RWPE1 (cell line): Measurements from ENCODE around the gene GOLGA6L9.
"Not testable (repeated sequence)": the region's sequence is repeated elsewhere in the genome, so short reads cannot be mapped to it uniquely, and the experiment has no call there.

Experiments used
- CTCF ChIA-PET: fragments of 350-600 bp; sonication (Branson Sonifier 250); formaldehyde crosslinking; extraction: SDS; loops from one replicate; lab custom pipeline; 2021; lab: Yijun Ruan, JAX
- POLR2A ChIA-PET: fragments of 400-600 bp; formaldehyde crosslinking; extraction: SDS; loops from one replicate; lab custom pipeline; 2020; ENCODE audit warnings: antibody characterized with exemption; ENCODE audit not compliant: low non-redundant PET; lab: Yijun Ruan, JAX
- DNase-seq: peaks from one replicate; pipeline ENCODE4 v3.0.0; 2012; ENCODE audit warnings: low spot score
- H3K27ac ChIP-seq: fragments of 450-650 bp; 2 replicates; pipeline ENCODE4 v1.5.1; 2017
- CTCF ChIP-seq: fragments of 450-650 bp; conservative IDR thresholded peaks from 2 replicates; pipeline ENCODE4 v1.5.1; 2017; ENCODE audit warnings: low read depth, mild to moderate bottlenecking

Gene GOLGA6L9, protein sequence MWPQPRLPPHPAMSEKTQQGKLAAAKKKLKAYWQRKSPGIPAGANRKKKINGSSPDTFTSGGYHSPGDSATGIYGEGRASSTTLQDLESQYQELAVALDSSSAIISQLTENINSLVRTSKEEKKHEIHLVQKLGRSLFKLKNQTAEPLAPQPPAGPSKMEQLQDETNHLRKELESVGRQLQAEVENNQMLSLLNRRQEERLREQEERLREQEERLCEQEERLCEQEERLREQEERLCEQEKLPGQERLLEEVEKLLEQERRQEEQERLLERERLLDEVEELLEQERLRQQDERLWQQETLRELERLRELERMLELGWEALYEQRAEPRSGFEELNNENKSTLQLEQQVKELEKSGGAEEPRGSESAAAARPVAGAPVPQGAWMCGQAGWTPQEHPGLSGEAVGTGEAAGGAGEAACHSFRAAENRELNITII

DNA sequence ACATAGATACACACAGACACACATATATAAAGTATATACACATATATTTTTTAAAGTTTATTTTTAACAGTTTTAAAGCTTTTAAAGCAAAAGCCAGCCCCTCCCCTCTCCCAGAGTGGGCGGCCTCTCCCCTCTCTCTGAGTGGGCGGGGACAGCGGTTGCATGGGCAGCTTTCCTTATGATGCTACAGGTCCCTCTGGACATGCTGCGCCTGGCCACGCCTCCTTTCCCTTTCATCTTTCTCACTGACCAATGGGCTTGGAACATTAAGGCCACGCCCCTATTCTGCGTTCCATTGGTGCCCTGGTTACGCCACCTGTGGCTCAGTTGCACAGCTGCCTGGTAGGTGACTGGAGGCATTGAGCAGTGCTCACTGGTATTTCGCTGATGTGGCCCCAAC is at the start of gene GOLGA6L9:
Gene GOLGA6L9 (plus strand): TSS at position 124 of the 400 bp plus-strand sequence. CDS start 264 bp downstream, at position 388.
- CTCF ChIA-PET, DNase-seq, POLR2A ChIA-PET, H3K27ac ChIP-seq: not testable (repeated sequence)

DNA sequence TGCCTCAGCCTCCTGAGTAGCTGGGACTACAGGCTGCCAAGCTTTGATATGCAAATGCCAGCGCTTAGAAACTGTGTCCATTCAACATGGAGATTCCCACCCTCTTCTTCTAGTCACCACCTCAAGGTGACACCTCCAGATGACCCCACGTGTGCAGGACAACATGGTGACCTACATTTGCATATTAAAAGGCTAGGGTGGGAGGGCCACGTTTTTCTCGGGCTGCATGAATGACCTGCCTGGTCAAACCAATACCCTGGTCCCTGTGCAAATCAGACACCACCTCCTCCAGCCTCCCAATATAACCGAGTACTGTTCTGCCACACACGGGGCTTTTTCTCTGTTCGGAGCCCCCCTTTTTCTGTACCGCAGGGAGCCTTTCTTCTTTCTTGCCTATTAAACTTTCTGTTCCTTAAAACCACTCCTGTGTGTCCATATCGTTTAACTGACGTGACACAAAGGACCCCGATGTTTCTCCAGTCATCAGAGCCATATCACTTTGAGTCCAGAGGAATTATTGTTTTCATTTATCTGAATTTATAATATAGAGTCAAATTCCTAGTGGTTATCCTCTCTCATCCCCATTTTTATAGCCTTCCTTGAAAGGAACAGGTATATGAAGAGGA is 48.2 kb upstream of the GOLGA6L9 start:
- POLR2A ChIA-PET, DNase-seq, H3K27ac ChIP-seq, CTCF ChIA-PET: not testable (repeated sequence)

- POLR2A ChIA-PET, H3K27ac ChIP-seq: not testable (repeated sequence)
Observed at GRCh38 chr15:82387209-82387608, 42.4 kb upstream of the GOLGA6L9 start.

GRCh38 chr15:82390152-82390551 is 39.5 kb upstream of the GOLGA6L9 start:
- POLR2A ChIA-PET, CTCF ChIA-PET, H3K27ac ChIP-seq, DNase-seq: not testable (repeated sequence)

More at GRCh38 chr15:82387209-82387608, 42.4 kb upstream of the GOLGA6L9 start:
- CTCF ChIA-PET, DNase-seq: not testable (repeated sequence)

DNA sequence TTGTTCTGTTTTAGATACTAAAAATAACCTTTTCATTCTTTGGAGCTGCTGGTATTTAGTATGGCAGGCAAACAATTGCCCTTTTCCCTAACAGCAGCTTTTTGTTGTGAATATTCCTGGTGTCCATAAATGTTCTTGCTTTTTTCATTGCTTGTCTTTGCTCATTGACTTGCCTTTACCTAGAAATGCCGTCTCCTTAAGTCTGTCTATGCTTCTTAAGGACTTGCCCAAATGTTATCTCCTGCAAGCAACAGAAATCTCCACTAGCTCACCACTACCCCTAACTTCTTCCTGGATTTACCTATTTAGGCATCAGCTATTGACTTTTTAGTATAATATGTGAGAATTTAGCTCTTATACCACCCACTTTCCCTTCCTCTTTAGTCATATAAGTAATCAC is 37.5 kb upstream of the GOLGA6L9 start:
- CTCF ChIA-PET = interaction anchor here (0.6 kb wide), 1 partner anchor 355 kb away, joined by 5 read pairs; no protein-coding TSS in a partner anchor
- DNase-seq, H3K27ac ChIP-seq, POLR2A ChIA-PET: not testable (repeated sequence)

- H3K27ac ChIP-seq = no peak overlapping the region
- DNase-seq = no peak
- ChIA-PET POLR2A (no interaction called here), CTCF (no interaction called here)
- no peak for TF ChIP-seq CTCF
Observed at GRCh38 chr15:82393671-82394070, 35.9 kb upstream of the GOLGA6L9 start.

GRCh38 chr15:82395788-82396187 is 33.8 kb upstream of the GOLGA6L9 start:
- H3K27ac ChIP-seq, CTCF ChIA-PET, POLR2A ChIA-PET: not testable (repeated sequence)

DNA sequence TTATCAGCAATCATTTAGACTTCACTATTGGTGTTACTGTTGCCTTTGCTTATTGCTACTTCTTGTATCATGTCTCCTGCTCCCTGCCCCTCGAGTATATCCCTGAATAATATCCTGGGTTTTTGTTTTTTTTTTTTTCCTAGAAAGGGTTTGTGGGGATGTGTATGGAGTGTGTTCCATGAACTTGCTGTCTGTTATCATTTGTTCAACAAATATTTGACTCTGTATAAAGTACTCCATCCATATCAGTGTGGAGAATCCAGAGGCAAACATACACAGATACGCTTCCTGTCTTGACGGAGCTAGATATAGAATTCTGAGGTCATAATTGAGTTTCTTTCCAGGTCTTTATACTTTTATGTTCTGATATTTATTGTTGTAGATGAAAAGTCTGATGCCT is 31.8 kb upstream of the GOLGA6L9 start:
- DNase-seq = no peak
- ChIA-PET CTCF (no interaction called here), POLR2A (no interaction called here)
- no peak overlapping the region for H3K27ac ChIP-seq
- no peak for TF ChIP-seq CTCF

More at GRCh38 chr15:82395788-82396187, 33.8 kb upstream of the GOLGA6L9 start:
- DNase-seq = not testable (repeated sequence)

DNA sequence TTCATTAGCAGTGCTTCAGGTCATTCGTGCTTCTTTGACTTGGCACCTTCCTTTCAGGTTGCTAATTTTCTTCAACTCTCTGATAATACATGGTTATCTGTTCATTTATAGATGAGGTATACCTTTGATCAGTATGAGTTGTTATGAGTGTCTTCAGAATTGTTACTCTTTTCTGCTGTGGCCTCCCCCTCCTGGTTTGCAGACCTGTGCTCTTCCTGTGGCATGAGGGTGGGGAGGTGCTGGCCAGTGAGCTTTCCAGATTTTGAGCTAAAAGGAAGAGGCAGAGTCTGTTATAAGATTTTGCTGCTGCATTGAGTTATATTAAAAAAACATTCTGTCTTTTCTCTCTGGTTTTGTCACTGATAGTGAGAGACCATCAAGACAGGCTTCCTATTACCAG is 30.8 kb upstream of the GOLGA6L9 start:
- ChIA-PET CTCF (no interaction called here), POLR2A (no interaction called here)
- no peak for TF ChIP-seq CTCF
- H3K27ac ChIP-seq = no peak overlapping the region
- DNase-seq = no peak

DNA sequence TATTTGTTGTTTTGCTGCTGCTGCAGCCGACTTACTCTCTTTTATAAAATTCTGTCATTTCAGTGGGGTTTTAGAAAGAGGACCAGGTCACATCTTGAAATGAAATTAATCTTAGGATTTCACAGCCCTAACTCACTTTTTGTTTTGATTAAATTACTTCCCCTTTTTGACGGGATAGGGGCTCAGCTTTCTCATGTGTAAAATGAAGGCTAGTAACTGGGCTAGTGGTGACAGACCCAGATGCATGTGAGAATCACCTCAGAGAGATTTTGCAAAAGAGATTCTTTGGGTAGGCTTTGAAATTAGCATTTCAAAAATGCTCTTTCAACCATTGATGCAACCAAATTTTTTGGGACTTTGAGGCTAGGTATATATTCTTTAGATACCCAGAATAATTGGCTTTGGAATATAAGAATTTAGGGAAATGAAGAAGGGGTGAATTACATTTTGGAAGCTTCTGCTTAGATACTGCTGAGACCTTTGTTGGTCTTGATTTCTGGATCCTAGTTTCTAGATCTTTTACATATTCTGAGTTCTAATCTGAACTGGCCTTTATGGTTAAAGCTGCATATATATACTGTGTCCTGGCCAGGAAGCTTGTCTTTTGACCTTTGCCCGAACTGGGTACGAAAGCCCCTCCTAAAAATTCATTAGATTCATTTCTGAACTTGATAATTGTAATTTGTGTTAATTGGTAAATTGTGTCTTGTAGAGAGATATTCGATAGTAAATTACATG is 30.1 kb upstream of the GOLGA6L9 start:
- CTCF ChIA-PET, H3K27ac ChIP-seq, DNase-seq, POLR2A ChIA-PET: not testable (repeated sequence)

GRCh38 chr15:82401918-82402317 is 27.7 kb upstream of the GOLGA6L9 start:
- DNase-seq, CTCF ChIA-PET, POLR2A ChIA-PET, H3K27ac ChIP-seq: not testable (repeated sequence)

GRCh38 chr15:82402341-82402740 is 27.3 kb upstream of the GOLGA6L9 start:
- CTCF ChIA-PET, H3K27ac ChIP-seq, POLR2A ChIA-PET, DNase-seq: not testable (repeated sequence)

GRCh38 chr15:82406211-82406610 is 23.4 kb upstream of the GOLGA6L9 start:
- H3K27ac ChIP-seq, POLR2A ChIA-PET, DNase-seq, CTCF ChIA-PET: not testable (repeated sequence)
